ENCODE results near the gene SMARCA4. TPM values are rescaled to one million over a fixed set of nuclear protein-coding genes. Genes with fewer than 3 reads are reported as not detected.

The SMARCA4 gene
- total RNA-seq (2014; rRNA removed; shearing (Covaris generic)): 52.7 and 53.4 TPM in 2 replicates
- 49.6 and 62.1 TPM in 2 replicates for polyA plus RNA-seq (2014; cell fraction: nucleus; rRNA removed)

DNA sequence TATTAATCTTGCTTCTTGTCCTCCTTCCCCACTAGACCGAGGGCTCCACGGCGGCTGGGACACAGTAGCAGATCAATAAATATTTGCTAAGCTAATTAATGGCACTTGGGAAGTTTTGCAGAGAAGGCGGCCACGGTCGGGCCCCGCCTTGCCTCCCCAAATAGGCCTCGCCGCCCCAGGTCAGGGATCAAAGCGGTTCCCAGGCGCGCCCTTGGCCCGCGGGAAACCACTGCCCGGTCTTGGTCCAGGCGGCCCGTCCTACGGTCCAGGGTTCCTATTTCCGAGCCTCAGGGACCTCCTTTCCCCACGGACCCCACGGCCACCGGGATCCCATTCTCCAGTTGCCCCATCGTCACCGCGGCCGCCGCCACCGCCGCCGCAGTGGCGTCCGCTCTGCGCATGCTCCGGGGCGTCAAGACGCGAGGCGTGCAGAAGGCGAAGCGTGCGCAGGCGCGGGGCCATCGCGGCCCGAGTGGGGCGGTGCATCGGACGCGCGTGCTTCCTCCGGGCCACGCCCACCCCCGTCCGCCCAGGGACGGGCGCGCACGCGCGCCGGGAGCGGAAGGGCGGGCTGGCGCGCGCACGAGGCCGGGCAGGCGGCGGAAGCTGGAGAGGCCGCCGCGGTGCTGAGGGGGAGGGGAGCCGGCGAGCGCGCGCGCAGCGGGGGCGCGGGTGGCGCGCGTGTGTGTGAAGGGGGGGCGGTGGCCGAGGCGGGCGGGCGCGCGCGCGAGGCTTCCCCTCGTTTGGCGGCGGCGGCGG lies at the start of gene SMARCA4:
TSS of gene SMARCA4 (plus strand) at position 717 of the 759 bp plus-strand sequence. CDS start 23,122 bp downstream, outside the sequence.
- peak; percentile 89 for DNase-seq (ENCODE audit: extremely low read depth, low read depth)

DNA sequence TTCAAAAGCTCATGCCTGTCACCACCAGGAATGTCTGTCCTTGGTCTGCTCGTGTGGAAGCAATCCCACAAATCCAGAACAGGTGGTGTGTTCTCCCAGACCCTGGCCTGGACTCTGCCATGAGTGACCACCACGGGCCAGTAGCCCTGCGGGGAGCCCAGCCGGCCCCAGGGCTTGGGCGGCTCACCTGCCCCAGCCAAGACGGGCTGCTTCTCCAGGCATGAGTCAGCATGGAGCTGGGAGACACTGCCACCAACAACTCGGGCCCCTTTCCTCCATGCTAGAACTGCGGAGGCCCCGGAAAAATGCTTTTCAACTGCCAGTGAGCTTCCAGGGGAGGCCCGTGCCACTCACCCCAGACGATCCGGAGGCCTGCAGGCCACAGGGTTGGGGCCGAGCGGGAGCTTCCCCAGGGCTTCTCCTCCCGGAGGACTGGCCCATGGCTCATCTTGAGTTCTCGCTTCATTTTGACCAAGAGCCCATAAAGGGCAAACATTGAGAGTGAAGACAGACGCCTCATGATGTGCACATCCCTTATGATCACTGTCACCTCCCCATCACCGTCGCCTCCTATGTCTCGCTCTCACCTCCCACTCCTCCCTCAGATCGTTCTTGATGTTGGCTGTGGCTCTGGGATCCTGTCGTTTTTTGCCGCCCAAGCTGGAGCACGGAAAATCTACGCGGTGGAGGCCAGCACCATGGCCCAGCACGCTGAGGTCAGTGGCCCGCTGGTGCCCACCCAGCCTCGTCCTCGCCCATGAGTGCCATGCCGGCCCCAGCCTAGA lies 49.1 kb upstream of the SMARCA4 start:
- no peak for DNase-seq (ENCODE audit: extremely low read depth, low read depth)

DNA sequence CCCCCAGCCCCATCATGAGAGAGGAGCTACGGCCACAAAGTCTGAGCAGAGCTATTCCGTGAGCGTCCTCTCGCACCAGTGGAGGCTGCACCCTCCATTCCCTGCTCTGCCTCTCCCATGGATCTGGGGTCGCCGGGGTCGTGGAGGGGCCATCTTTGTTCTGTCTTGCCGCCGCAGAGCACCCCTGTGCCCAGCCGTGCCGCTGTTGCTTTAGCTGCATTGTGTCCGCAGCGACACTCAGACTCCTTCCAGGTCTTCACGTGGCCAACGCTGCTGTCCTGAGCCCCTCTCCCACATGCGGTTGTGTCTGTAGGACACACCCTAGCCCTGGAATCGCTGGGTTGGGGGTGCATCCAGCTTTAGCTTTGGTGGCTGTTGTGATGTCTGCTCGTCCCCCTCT lies 48.2 kb upstream of the SMARCA4 start:
- no peak for DNase-seq (ENCODE audit: extremely low read depth, low read depth)

DNA sequence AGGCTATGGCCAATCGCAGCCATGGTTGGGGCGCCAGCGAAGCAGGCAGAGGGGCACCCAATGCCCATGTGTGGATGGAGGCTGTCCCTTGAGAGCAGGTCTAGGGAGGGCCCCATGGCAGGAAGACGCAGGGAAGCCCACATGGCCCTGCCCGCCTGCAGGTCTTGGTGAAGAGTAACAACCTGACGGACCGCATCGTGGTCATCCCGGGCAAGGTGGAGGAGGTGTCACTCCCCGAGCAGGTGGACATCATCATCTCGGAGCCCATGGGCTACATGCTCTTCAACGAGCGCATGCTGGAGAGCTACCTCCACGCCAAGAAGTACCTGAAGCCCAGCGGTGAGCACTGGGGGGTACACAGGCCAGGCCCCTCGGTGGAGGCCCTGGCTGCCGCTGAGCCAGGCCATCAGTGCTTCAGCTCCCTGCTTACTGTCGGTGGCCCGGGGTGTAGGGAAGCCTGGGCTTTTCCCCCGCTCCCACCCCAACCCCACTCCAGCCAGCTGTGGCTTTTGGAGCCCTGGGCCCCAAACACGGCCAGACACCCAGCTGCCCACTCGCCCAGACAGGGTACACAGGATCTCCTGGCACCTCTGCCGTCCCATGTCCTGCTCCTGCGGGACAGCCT lies 47.0 kb upstream of the SMARCA4 start:
- DNase-seq (ENCODE audit: extremely low read depth, low read depth): no peak

DNA sequence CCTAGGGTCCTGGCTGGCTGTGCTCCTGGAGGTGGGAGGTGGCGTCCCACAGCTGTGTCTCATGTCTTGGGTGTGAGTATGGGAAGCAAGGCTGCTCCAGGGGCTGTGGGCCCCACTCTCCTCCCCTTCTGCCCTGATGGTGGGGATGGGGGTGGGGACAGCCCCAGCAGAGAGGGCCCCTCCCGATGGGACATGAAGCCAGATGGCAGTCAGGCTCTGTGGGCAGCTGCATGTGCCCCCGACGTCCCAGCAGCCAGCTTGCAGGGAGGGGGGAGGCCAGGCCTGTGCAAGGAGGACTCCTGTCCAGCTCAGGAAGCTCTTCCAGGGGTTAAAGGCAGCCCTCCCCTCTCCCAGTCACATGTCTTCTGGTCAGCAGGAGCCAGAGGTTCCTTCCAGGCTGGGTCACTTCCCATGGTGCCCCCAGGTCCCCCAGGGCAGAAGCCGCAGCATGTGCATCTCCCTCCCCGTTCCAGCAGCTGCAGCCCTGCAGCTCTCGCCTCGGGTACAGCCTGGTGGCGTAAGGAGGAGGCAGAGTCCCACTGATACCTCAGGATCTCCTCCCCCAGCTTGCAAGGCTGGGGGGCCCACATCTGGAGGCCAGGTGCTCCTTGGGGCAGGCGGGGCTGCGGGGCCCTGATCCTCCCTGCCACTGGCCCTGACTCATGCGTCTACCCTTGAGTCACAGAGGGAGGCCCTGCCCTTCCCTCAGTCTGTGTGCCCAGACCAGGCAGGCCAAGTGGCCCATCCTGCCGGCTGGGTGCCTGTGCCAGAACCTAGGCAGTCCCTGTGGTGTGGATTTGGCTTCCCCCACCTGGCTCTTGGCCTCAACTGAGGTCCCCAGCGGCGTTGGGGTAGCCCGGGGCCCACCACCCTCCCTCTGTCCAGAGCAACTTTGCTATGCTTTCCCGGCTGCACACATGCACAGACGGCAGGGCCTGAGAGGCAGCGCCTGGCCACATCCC lies 45.4 kb upstream of the SMARCA4 start:
- DNase-seq (ENCODE audit: extremely low read depth, low read depth): no peak

DNA sequence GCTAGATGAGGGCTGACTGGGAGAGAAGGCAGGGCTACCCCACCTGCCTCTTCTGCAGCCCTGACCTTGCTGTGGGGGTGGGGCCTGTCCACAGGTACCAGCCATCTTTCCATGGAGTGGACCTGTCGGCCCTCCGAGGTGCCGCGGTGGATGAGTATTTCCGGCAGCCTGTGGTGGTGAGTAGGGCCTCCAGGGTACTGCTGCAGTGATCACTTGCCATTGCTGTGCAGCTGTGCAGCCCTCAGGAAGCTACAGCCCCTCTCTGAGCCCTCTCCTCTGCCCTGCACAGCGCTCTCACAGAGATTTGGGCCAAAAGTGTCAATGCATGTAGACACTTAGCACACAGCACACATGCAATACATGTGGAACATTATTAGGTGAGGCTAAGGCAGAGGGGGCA lies 44.2 kb upstream of the SMARCA4 start:
- no peak for DNase-seq (ENCODE audit: extremely low read depth, low read depth)

DNA sequence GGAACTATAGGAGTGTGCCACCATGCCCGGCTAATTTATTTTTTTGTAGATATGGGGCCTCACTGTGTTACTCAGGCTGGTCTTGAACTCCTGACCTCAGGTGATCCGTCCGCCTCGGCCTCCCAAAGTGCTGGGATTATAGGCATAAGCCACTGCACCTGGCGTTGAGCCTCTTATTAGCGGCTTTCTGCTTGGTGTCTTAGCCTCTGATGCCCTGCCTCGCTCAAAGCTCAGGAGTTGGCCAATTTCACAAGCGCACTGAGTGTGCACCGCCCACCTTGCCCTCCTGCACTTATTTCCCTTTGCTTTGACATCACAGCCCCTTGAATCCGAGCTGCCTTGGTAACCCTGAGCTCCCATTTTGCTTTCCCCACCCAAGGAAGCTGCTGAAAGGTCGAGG lies 42.5 kb upstream of the SMARCA4 start:
- DNase-seq (ENCODE audit: extremely low read depth, low read depth): no peak

DNA sequence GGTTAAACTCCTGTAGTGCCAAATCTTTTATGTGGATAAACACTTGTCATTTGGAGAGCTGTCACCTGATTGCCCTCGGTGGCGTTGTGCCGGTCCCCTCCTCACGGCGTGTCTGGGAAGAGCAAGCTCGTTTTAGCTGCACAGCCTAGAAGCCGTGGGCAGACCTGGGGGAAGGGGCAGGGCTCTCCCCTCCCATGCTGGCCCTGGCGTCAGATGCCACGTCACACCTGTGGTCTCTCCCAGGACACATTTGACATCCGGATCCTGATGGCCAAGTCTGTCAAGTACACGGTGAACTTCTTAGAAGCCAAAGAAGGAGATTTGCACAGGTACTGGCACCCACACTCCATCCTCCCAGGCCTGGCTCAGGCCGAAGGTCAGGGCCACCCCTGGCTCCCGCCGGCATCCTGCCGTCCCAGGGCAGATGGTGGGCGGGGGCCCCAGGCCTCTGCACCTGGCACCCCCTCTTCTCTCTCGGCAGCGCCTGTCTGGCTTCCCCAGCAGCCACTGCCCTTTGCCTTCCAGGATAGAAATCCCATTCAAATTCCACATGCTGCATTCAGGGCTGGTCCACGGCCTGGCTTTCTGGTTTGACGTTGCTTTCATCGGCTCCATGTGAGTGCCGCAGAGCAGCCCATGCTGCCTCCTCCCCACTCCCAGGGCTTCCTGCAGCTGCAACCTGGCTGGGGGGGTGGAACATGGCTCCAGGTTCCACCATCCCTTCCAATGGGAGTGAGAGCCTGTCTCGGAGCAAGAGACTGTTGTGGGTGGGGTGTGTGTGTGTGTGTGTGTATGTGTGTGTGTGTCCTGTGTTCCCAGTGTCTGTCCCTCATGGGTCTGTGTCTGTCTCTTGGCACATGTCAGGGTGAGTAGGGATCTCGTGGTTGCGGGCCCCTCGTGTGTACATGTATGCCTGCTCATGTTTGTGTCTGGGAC lies 41.2 kb upstream of the SMARCA4 start:
- no peak for DNase-seq (ENCODE audit: extremely low read depth, low read depth)

DNA sequence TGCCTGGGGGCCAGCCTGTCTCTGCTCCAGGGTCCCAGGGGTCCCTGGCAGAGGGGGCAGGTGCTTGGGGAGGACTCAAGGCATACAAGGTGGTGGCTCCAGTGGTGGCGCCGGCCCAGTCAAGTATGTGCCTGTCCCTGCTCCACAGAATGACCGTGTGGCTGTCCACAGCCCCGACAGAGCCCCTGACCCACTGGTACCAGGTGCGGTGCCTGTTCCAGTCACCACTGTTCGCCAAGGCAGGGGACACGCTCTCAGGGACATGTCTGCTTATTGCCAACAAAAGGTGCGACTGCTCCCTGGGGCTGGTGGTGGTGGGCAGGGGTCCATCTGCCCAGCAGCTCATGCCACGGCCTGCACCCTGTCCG lies 40.6 kb upstream of the SMARCA4 start:
- no peak for DNase-seq (ENCODE audit: extremely low read depth, low read depth)

DNA sequence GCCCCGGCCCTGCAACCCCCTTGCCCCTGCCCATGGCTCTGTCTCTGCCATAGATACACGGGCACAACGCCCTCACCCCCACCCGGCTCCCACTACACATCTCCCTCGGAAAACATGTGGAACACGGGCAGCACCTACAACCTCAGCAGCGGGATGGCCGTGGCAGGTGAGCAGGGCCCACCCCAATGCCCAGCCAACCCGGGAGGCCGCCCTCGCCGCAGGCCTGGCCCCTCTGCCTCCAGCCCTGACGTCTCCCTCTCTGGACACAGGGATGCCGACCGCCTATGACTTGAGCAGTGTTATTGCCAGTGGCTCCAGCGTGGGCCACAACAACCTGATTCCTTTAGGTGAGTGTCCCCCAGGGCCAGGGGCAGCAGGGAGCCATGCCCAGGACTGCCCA lies 40.0 kb upstream of the SMARCA4 start:
- DNase-seq (ENCODE audit: extremely low read depth, low read depth): no peak

DNA sequence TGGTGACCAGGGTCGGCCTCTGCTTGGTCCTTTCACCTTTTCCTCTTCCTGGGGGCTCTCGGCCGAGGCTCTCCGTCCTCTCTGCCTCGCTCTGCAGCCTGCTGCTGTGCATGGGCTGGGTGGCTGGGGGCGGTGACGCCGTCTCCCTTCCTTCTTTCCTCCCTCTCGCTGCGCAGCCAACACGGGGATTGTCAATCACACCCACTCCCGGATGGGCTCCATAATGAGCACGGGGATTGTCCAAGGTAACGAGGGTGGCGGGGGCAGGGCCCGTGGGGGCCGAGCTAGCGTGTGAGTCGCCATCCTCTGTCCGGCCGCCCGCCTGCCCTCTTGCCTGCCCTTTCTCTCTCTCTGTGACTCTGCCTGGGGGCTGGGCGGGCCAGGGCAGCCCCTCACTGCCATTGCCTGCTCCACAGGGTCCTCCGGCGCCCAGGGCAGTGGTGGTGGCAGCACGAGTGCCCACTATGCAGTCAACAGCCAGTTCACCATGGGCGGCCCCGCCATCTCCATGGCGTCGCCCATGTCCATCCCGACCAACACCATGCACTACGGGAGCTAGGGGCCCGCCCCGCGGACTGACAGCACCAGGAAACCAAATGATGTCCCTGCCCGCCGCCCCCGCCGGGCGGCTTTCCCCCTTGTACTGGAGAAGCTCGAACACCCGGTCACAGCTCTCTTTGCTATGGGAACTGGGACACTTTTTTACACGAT lies 39.5 kb upstream of the SMARCA4 start:
- no peak for DNase-seq (ENCODE audit: extremely low read depth, low read depth)

DNA sequence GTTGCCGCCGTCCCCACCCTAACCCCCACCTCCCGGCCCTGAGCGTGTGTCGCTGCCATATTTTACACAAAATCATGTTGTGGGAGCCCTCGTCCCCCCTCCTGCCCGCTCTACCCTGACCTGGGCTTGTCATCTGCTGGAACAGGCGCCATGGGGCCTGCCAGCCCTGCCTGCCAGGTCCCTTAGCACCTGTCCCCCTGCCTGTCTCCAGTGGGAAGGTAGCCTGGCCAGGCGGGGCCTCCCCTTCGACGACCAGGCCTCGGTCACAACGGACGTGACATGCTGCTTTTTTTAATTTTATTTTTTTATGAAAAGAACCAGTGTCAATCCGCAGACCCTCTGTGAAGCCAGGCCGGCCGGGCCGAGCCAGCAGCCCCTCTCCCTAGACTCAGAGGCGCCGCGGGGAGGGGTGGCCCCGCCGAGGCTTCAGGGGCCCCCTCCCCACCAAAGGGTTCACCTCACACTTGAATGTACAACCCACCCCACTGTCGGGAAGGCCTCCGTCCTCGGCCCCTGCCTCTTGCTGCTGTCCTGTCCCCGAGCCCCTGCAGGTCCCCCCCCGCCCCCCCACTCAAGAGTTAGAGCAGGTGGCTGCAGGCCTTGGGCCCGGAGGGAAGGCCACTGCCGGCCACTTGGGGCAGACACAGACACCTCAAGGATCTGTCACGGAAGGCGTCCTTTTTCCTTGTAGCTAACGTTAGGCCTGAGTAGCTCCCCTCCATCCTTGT lies 38.8 kb upstream of the SMARCA4 start:
- no peak for DNase-seq (ENCODE audit: extremely low read depth, low read depth)

DNA sequence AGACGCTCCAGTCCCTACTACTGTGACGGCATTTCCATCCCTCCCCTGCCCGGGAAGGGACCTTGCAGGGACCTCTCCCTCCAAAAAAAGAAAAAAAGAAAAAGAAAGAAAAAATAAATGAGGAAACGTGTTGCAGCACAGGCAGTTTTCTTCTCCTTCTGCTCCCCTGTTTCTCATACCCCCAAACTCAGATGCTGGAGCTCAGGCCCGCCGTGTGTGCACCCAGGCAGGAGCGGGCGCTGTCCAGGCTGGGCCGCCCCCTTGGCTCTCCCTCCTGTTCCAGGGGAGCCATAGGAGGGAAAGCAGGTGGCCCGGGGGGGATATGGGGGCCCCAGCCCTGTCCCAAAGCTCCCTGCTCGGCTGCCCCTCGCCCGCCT lies 38.2 kb upstream of the SMARCA4 start:
- DNase-seq (ENCODE audit: extremely low read depth, low read depth): no peak

DNA sequence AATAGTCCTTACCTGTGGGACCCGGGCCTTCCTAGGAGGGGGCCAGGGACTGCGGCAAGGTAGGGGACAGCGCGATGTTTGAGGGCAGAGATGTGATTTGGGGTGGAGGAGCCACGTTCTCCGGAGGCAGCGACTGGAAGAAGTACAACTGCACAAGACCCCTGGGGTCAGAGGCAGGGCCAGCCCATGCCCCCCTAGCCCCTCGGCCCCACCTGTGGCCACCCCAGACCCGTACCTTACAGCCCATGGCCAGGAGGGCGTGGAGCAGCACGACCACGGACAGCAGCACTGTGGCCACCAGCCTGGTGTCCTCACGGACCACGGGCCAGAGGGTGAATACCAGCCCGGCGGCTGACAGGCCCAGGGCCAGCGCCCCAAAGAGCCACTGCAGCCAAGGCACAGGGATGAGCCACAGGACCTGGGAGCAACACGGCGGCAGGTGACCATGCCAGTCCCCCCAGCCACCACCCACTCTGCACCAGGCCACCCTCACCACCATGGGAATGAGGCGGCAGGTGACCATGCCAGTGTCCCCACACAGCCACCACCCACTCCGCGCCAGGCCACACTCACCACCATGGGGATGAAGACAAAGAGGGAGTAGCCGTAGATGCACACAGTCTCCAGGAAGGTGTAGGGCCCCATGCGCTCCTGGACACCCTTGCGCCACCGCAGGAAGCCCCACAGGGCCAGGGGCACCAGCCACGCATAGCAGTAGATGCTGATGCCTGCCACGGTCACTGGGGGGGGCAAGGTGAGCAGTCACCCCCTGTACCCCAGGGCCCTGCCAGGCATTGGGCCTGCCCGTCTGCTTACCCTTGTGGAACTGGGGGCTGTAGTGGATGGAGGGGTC lies 37.3 kb upstream of the SMARCA4 start:
- DNase-seq (ENCODE audit: extremely low read depth, low read depth): no peak

DNA sequence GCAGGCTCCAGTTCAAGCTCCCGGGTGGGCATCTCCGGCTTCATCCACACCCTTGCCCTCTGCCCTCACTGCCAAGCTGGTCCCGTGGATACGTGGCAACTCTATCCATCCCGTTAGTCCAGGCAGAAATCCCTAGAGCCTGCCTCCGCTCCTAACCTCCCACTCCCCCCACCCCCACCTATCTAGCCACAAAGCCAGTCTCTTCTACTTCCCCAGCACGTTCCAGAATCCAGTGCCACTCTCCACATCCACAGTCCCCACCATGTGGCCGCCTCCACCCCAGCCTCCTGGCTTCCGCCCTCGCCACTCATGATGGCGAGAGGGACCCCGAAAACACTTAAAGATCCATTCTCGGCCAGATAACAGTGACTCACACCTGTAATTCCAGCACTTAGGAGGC lies 36.2 kb upstream of the SMARCA4 start:
- no peak for DNase-seq (ENCODE audit: extremely low read depth, low read depth)

DNA sequence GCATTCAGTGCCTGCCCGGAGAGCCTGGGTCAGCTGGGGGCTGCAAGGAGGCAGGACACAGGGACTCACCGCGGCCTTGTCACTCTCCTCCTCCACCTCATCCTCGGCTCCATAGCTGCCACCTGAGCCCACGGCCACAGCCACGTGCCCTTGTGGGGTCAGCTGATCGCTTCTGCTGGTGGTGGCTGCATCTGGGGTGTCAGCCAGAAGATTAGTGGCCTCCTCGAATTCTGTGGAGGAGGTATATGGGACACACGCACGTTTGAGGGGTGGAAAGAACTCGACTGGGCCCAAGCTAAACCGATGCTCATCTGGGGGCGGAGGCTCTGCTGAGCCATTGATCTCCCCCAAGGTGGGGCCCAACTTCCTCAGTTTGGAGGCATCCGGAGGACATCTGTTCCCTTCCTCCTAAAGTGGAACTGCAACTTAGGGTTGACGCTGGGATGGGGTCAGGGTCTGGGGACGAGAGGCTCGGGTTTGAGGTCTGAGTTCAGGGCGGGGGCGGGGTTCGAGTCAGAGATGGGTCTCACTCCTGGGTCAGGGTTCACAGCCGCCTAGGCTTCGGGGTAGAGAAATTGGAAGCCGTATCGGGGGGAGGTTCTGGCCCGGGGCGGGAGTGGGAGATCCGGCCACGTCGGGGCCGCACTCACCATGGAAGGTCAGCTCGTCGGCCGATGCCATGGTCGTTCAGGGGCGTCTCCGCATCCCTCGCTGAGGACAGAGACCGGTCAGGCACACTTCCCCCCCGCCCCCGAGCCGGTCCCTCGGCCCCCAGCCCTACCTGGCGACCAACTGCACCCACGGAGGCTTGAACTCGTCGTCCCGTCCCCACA lies 32.9 kb upstream of the SMARCA4 start:
- no peak for DNase-seq (ENCODE audit: extremely low read depth, low read depth)
